Lung (tissue), 16 donors: ENCODE results near the gene CLUH. TPM values are rescaled to one million over a fixed set of nuclear protein-coding genes. Genes with fewer than 3 reads are reported as not detected.

Experiments
- ATAC-seq: fragments of 200-7000 bp; cut with Tn5 transposase; one replicate; pipeline ENCODE4 v1.9.1; 2020; ENCODE audit warnings: moderate number of reproducible peaks; ENCODE audit not compliant: insufficient read depth, low FRiP score
- DNase-seq, 3 donors: peaks; one replicate each; pipeline ENCODE4 v3.0.0-alpha.2; 2013 to 2017
- H3K27ac ChIP-seq, 2 donors: one replicate each; pipeline ENCODE4 v1.5.1; 2013; ENCODE audit warnings: mild to moderate bottlenecking in 2 of 2, moderate library complexity in 2 of 2, control low read depth in 1 of 2, inconsistent platforms in 1 of 2, low read depth in 1 of 2, low read length in 1 of 2
- H3K27me3 ChIP-seq, 3 donors: one replicate each; pipeline ENCODE4 v1.5.1; 2013; ENCODE audit warnings: low read length in 2 of 3; ENCODE audit not compliant: control insufficient read depth in 3 of 3, insufficient read depth in 3 of 3
- H3K36me3 ChIP-seq, 4 donors: one replicate each; pipeline ENCODE4 v1.5.1; 2013; ENCODE audit warnings: low read length in 4 of 4, mild to moderate bottlenecking in 1 of 4, moderate library complexity in 1 of 4; ENCODE audit not compliant: control insufficient read depth in 4 of 4, insufficient read depth in 4 of 4
- H3K4me1 ChIP-seq, 5 donors: one replicate each; pipeline ENCODE4 v1.5.1; 2013; ENCODE audit warnings: low read length in 5 of 5, mild to moderate bottlenecking in 2 of 5, moderate library complexity in 1 of 5; ENCODE audit not compliant: control insufficient read depth in 5 of 5, insufficient read depth in 5 of 5
- H3K4me3 ChIP-seq: one replicate; pipeline ENCODE4 v1.5.1; 2013; ENCODE audit warnings: mild to moderate bottlenecking, control low read depth, moderate library complexity
- H3K9ac ChIP-seq, 2 donors: one replicate each; pipeline ENCODE4 v1.5.1; 2013; ENCODE audit warnings: low read length in 2 of 2, control low read depth in 1 of 2; ENCODE audit not compliant: insufficient read depth in 1 of 2
- H3K9me3 ChIP-seq, 4 donors: one replicate each; pipeline ENCODE4 v1.5.1; 2013; ENCODE audit warnings: low read length in 3 of 4, mild to moderate bottlenecking in 1 of 4, moderate library complexity in 1 of 4; ENCODE audit not compliant: control insufficient read depth in 4 of 4, insufficient read depth in 3 of 4
- CTCF ChIP-seq: IDR thresholded peaks from 2 replicates; pipeline ENCODE4 v1.5.1; 2012; ENCODE audit warnings: mild to moderate bottlenecking; ENCODE audit errors: control extremely low read depth, extremely low read depth
- WGBS, 2 donors: extraction: QIAGEN DNeasy Blood & Tissue Kit; methylation state at CpG; one replicate each; pipeline ENCODE4 v1.1.7; 2013; 5-methylcytosine and 5-hydroxymethylcytosine counted together
- long read RNA-seq, 5 donors: transcript quantifications; one replicate each; lab custom pipeline, GENCODE V29; 2026
- polyA plus RNA-seq, 2 donors: library from polyadenylated mRNA; stranded (reverse); fragments of 200-250 nt; gene quantifications; one replicate each; pipeline ENCODE4 v1.2.1, GENCODE V29; 2013
- total RNA-seq, 2 donors: library from RNA; depleted of rRNA in 1 of 2; stranded (reverse); fragments of >200 nt in 1 of 2; gene quantifications; one replicate each; pipeline ENCODE4 v1.2.1, GENCODE V29; 2014 to 2021
- donor health status: control.
- donor health status: control.
- donor health status: Bipolar disorder and iron deficiency.
- donor health status: healthy.
- donor health status: DM: yes; HTN: yes; CAD: no.

Gene CLUH
- total RNA-seq (10 to 100 TPM; 29.7 to 80.5 TPM), polyA plus RNA-seq (10 to 100 TPM; 42.0 to 42.2 TPM)
- long read RNA-seq, donor 1, full-length matches to known transcripts, result 1 of 1 reads
- long read RNA-seq, donor 1, partial matches to known transcripts, result 0 of 1 reads
- long read RNA-seq, donor 1, other reads (novel, unspliced or antisense), result 0 of 1 reads
- long read RNA-seq, donor 2, result 0 reads
- long read RNA-seq, donor 3, result 0 reads
- long read RNA-seq, donor 4, result 0 reads
- long read RNA-seq, donor 5, result 0 reads

GRCh38 chr17:2711608-2712299 lies at the start of gene CLUH:
TSS of gene CLUH (minus strand) at chr17:2711764. CDS start at chr17:2711661, 103 bp downstream.
- DNase-seq (peak; percentile 96 to 98 (median 96)), ATAC-seq (peak; percentile 93)
- TF ChIP-seq CTCF, result peak; percentile 1
- WGBS, 2 donors, result 1 to 3% methylated on average over 48 to 76 of the region's 76 CpGs
- Histone ChIP-seq H3K9me3 (no peaks in the 10 kb centered on the region), H3K4me1 (peaks cover 0 to 35% (median 20%) of the 10 kb centered on the region in 5 donors), H3K27me3 (no peaks in the 10 kb centered on the region), H3K36me3 (no peaks in the 10 kb centered on the region), H3K9ac (peak within 1 kb of the TSS; percentile 11 to 73), H3K27ac (peak within 1 kb of the TSS; percentile 88 to 89), H3K4me3 (peak within 1 kb of the TSS; percentile 87)

- WGBS, 2 donors, result 75 to 83% methylated on average over 4 of the region's 4 CpGs
- peaks cover 0 to 3% (median 0%) of the 10 kb centered on the region in 4 donors for H3K9me3 ChIP-seq
- H3K27ac ChIP-seq, result no peak overlapping the region
- H3K9ac ChIP-seq, result no peak overlapping the region
- H3K4me3 ChIP-seq, result no peak overlapping the region
- ATAC-seq (no peak), DNase-seq (no peak)
- no peaks in the 10 kb centered on the region for H3K36me3 ChIP-seq
- TF ChIP-seq CTCF, result no peak
- peaks cover 10 to 27% (median 26%) of the 10 kb centered on the region in 3 donors for H3K27me3 ChIP-seq
- H3K4me1 ChIP-seq, result peaks cover 0 to 12% (median 0%) of the 10 kb centered on the region in 5 donors
Measured at GRCh38 chr17:2758870-2759269, 47.3 kb upstream of the CLUH start.

- no peak overlapping the region for H3K27ac ChIP-seq
- peaks cover 0 to 4% (median 0%) of the 10 kb centered on the region in 4 donors for H3K9me3 ChIP-seq
- H3K36me3 ChIP-seq, result no peaks in the 10 kb centered on the region
- no peak overlapping the region for H3K4me3 ChIP-seq
- peaks cover 0 to 12% (median 0%) of the 10 kb centered on the region in 5 donors for H3K4me1 ChIP-seq
- WGBS, 2 donors, result 2 to 3% methylated on average over 33 to 46 of the region's 46 CpGs
- no peak for TF ChIP-seq CTCF
- H3K9ac ChIP-seq, result no peak overlapping the region
- DNase-seq (no peak), ATAC-seq (no peak)
- peaks cover 16 to 42% (median 37%) of the 10 kb centered on the region in 3 donors for H3K27me3 ChIP-seq
Measured at GRCh38 chr17:2755891-2756724, 44.5 kb upstream of the CLUH start.
